ENCODE measurements around the gene HSPH1.
A peak's percentile ranks its signal among the peaks of the same experiment; 100 is the strongest.

Gene HSPH1

GRCh38 chr13:31133621-31134020, 28.1 kb downstream of the HSPH1 start:
- H3K4ac ChIP-seq (ENCODE audit: low read length) = no peak overlapping the region
- H3K4me3 ChIP-seq (ENCODE audit: low read length in 2 of 2) = no peak overlapping the region
- H3K4me2 ChIP-seq (ENCODE audit: insufficient read depth, low read length, poor library complexity, severe bottlenecking) = no peak overlapping the region
- H3K36me3 ChIP-seq (replicated peaks in 1 of 2; ENCODE audit: control insufficient read depth in 2 of 2, insufficient read depth in 2 of 2, low read length in 2 of 2) = peaks cover 3 to 57% of the 10 kb centered on the region in 2 donors
- H2BK12ac ChIP-seq (ENCODE audit: low read length) = no peak overlapping the region
- H3K14ac ChIP-seq (ENCODE audit: low read length) = no peak overlapping the region
- no peak overlapping the region for H2BK5ac ChIP-seq (ENCODE audit: low read length)
- no CpG with 5 or more reads among the region's 5 CpGs for WGBS, 2 donors (ENCODE audit: extremely low coverage in 2 of 2, insufficient read length in 2 of 2, insufficient replicate concordance in 1 of 2)
- no peak overlapping the region for H2AK5ac ChIP-seq (ENCODE audit: low read depth, low read length)
- H3K9me3 ChIP-seq (replicated peaks in 1 of 2; ENCODE audit: control insufficient read depth in 2 of 2, insufficient read depth in 1 of 2, low read depth in 1 of 2, low read length in 2 of 2) = no peaks in the 10 kb centered on the region
- H3K4me1 ChIP-seq (ENCODE audit: control insufficient read depth in 2 of 2, insufficient read depth in 1 of 2, low read depth in 1 of 2, low read length in 2 of 2) = no peaks in the 10 kb centered on the region
- H3K79me1 ChIP-seq (ENCODE audit: low read depth, low read length) = no peaks in the 10 kb centered on the region
- H2BK120ac ChIP-seq (ENCODE audit: low read depth, low read length) = no peak overlapping the region
- H2BK15ac ChIP-seq (ENCODE audit: low read length) = no peak overlapping the region
- H2AFZ ChIP-seq (ENCODE audit: low read length) = no peak overlapping the region
- H4K91ac ChIP-seq (ENCODE audit: low read depth, low read length, poor library complexity) = no peak overlapping the region
- H4K8ac ChIP-seq (ENCODE audit: low read depth, low read length) = no peak overlapping the region
- no peak overlapping the region for H3K18ac ChIP-seq (ENCODE audit: low read length)
- H3K23ac ChIP-seq (ENCODE audit: low read depth, low read length, poor library complexity) = no peak overlapping the region
- no peak overlapping the region for H3K27ac ChIP-seq (replicated peaks; ENCODE audit: low read length)
- no peaks in the 10 kb centered on the region for H3K27me3 ChIP-seq (ENCODE audit: control insufficient read depth in 3 of 3, insufficient read depth in 3 of 3, low read depth in 1 of 3, low read length in 3 of 3)
- H3K9ac ChIP-seq (ENCODE audit: low read depth, low read length, poor library complexity) = no peak overlapping the region
- DNase-seq (ENCODE audit: low spot score) = no peak

GRCh38 chr13:31131470-31131961, 30.2 kb downstream of the HSPH1 start:
- no peak overlapping the region for H2BK15ac ChIP-seq (ENCODE audit: low read length)
- no peaks in the 10 kb centered on the region for H3K27me3 ChIP-seq (ENCODE audit: control insufficient read depth in 3 of 3, insufficient read depth in 3 of 3, low read depth in 1 of 3, low read length in 3 of 3)
- H3K9ac ChIP-seq (ENCODE audit: low read depth, low read length, poor library complexity) = no peak overlapping the region
- H2BK12ac ChIP-seq (ENCODE audit: low read length) = no peak overlapping the region
- no peak overlapping the region for H3K4me3 ChIP-seq (ENCODE audit: low read length in 2 of 2)
- no peak overlapping the region for H2BK5ac ChIP-seq (ENCODE audit: low read length)
- no peak overlapping the region for H3K14ac ChIP-seq (ENCODE audit: low read length)
- H3K27ac ChIP-seq (replicated peaks; ENCODE audit: low read length) = no peak overlapping the region
- peaks cover 0 to 2% of the 10 kb centered on the region in 2 donors for H3K9me3 ChIP-seq (replicated peaks in 1 of 2; ENCODE audit: control insufficient read depth in 2 of 2, insufficient read depth in 1 of 2, low read depth in 1 of 2, low read length in 2 of 2)
- H3K36me3 ChIP-seq (replicated peaks in 1 of 2; ENCODE audit: control insufficient read depth in 2 of 2, insufficient read depth in 2 of 2, low read length in 2 of 2) = peaks cover 0 to 36% of the 10 kb centered on the region in 2 donors
- no peak overlapping the region for H4K8ac ChIP-seq (ENCODE audit: low read depth, low read length)
- no peak overlapping the region for H3K4ac ChIP-seq (ENCODE audit: low read length)
- H3K4me1 ChIP-seq (ENCODE audit: control insufficient read depth in 2 of 2, insufficient read depth in 1 of 2, low read depth in 1 of 2, low read length in 2 of 2) = no peaks in the 10 kb centered on the region
- no CpG with 5 or more reads among the region's 6 CpGs for WGBS, 2 donors (ENCODE audit: extremely low coverage in 2 of 2, insufficient read length in 2 of 2, insufficient replicate concordance in 1 of 2)
- H4K91ac ChIP-seq (ENCODE audit: low read depth, low read length, poor library complexity) = no peak overlapping the region
- H3K4me2 ChIP-seq (ENCODE audit: insufficient read depth, low read length, poor library complexity, severe bottlenecking) = no peak overlapping the region
- H3K18ac ChIP-seq (ENCODE audit: low read length) = no peak overlapping the region
- H3K23ac ChIP-seq (ENCODE audit: low read depth, low read length, poor library complexity) = no peak overlapping the region
- no peak for DNase-seq (ENCODE audit: low spot score)
- H3K79me1 ChIP-seq (ENCODE audit: low read depth, low read length) = no peaks in the 10 kb centered on the region
- H2BK120ac ChIP-seq (ENCODE audit: low read depth, low read length) = no peak overlapping the region
- H2AFZ ChIP-seq (ENCODE audit: low read length) = no peak overlapping the region
- H2AK5ac ChIP-seq (ENCODE audit: low read depth, low read length) = no peak overlapping the region

GRCh38 chr13:31129419-31129818, 32.3 kb downstream of the HSPH1 start:
- DNase-seq (ENCODE audit: low spot score) = no peak
- no peaks in the 10 kb centered on the region for H3K27me3 ChIP-seq (ENCODE audit: control insufficient read depth in 3 of 3, insufficient read depth in 3 of 3, low read depth in 1 of 3, low read length in 3 of 3)
- peaks cover 0 to 5% of the 10 kb centered on the region in 2 donors for H3K9me3 ChIP-seq (replicated peaks in 1 of 2; ENCODE audit: control insufficient read depth in 2 of 2, insufficient read depth in 1 of 2, low read depth in 1 of 2, low read length in 2 of 2)
- no peak overlapping the region for H2BK5ac ChIP-seq (ENCODE audit: low read length)
- peak overlapping the region; percentile 46 for H2AFZ ChIP-seq (ENCODE audit: low read length)
- no peaks in the 10 kb centered on the region for H3K79me1 ChIP-seq (ENCODE audit: low read depth, low read length)
- H3K4me3 ChIP-seq (ENCODE audit: low read length in 2 of 2) = no peak overlapping the region
- no peak overlapping the region for H3K9ac ChIP-seq (ENCODE audit: low read depth, low read length, poor library complexity)
- H4K8ac ChIP-seq (ENCODE audit: low read depth, low read length) = no peak overlapping the region
- H3K23ac ChIP-seq (ENCODE audit: low read depth, low read length, poor library complexity) = peak overlapping the region; percentile 5
- H2BK15ac ChIP-seq (ENCODE audit: low read length) = no peak overlapping the region
- no peak overlapping the region for H2BK120ac ChIP-seq (ENCODE audit: low read depth, low read length)
- H3K36me3 ChIP-seq (replicated peaks in 1 of 2; ENCODE audit: control insufficient read depth in 2 of 2, insufficient read depth in 2 of 2, low read length in 2 of 2) = peaks cover 0 to 15% of the 10 kb centered on the region in 2 donors
- no peak overlapping the region for H3K18ac ChIP-seq (ENCODE audit: low read length)
- no peak overlapping the region for H4K91ac ChIP-seq (ENCODE audit: low read depth, low read length, poor library complexity)
- no peak overlapping the region for H3K27ac ChIP-seq (replicated peaks; ENCODE audit: low read length)
- H3K4me2 ChIP-seq (ENCODE audit: insufficient read depth, low read length, poor library complexity, severe bottlenecking) = no peak overlapping the region
- no peak overlapping the region for H3K14ac ChIP-seq (ENCODE audit: low read length)
- no peak overlapping the region for H2AK5ac ChIP-seq (ENCODE audit: low read depth, low read length)
- no peak overlapping the region for H2BK12ac ChIP-seq (ENCODE audit: low read length)
- no CpG with 5 or more reads among the region's 8 CpGs for WGBS, 2 donors (ENCODE audit: extremely low coverage in 2 of 2, insufficient read length in 2 of 2, insufficient replicate concordance in 1 of 2)
- peaks cover 0 to under 1% of the 10 kb centered on the region in 2 donors for H3K4me1 ChIP-seq (ENCODE audit: control insufficient read depth in 2 of 2, insufficient read depth in 1 of 2, low read depth in 1 of 2, low read length in 2 of 2)
- no peak overlapping the region for H3K4ac ChIP-seq (ENCODE audit: low read length)

- no peak overlapping the region for H2BK5ac ChIP-seq (ENCODE audit: low read length)
- H2AFZ ChIP-seq (ENCODE audit: low read length) = peak overlapping the region; percentile 46
- H4K8ac ChIP-seq (ENCODE audit: low read depth, low read length) = no peak overlapping the region
- peaks cover 4 to 6% of the 10 kb centered on the region in 2 donors for H3K4me1 ChIP-seq (ENCODE audit: control insufficient read depth in 2 of 2, insufficient read depth in 1 of 2, low read depth in 1 of 2, low read length in 2 of 2)
- peaks cover 0 to 5% of the 10 kb centered on the region in 2 donors for H3K9me3 ChIP-seq (replicated peaks in 1 of 2; ENCODE audit: control insufficient read depth in 2 of 2, insufficient read depth in 1 of 2, low read depth in 1 of 2, low read length in 2 of 2)
- H2BK12ac ChIP-seq (ENCODE audit: low read length) = no peak overlapping the region
- no peak overlapping the region for H2BK15ac ChIP-seq (ENCODE audit: low read length)
- WGBS, 2 donors (ENCODE audit: extremely low coverage in 2 of 2, insufficient read length in 2 of 2, insufficient replicate concordance in 1 of 2) = no CpG with 5 or more reads among the region's 7 CpGs
- no peak for DNase-seq (ENCODE audit: low spot score)
- H3K23ac ChIP-seq (ENCODE audit: low read depth, low read length, poor library complexity) = no peak overlapping the region
- no peak overlapping the region for H2AK5ac ChIP-seq (ENCODE audit: low read depth, low read length)
- H3K36me3 ChIP-seq (replicated peaks in 1 of 2; ENCODE audit: control insufficient read depth in 2 of 2, insufficient read depth in 2 of 2, low read length in 2 of 2) = no peaks in the 10 kb centered on the region
- no peak overlapping the region for H3K4me3 ChIP-seq (ENCODE audit: low read length in 2 of 2)
- no peak overlapping the region for H3K4me2 ChIP-seq (ENCODE audit: insufficient read depth, low read length, poor library complexity, severe bottlenecking)
- no peak overlapping the region for H3K4ac ChIP-seq (ENCODE audit: low read length)
- no peak overlapping the region for H2BK120ac ChIP-seq (ENCODE audit: low read depth, low read length)
- no peak overlapping the region for H3K27ac ChIP-seq (replicated peaks; ENCODE audit: low read length)
- H3K9ac ChIP-seq (ENCODE audit: low read depth, low read length, poor library complexity) = no peak overlapping the region
- H3K79me1 ChIP-seq (ENCODE audit: low read depth, low read length) = no peaks in the 10 kb centered on the region
- H4K91ac ChIP-seq (ENCODE audit: low read depth, low read length, poor library complexity) = no peak overlapping the region
- no peak overlapping the region for H3K18ac ChIP-seq (ENCODE audit: low read length)
- no peak overlapping the region for H3K14ac ChIP-seq (ENCODE audit: low read length)
- peaks cover 0 to 9% (median 0%) of the 10 kb centered on the region in 3 experiments for H3K27me3 ChIP-seq (ENCODE audit: control insufficient read depth in 3 of 3, insufficient read depth in 3 of 3, low read depth in 1 of 3, low read length in 3 of 3)
These were observed 37.5 kb downstream of the HSPH1 start for GRCh38 chr13:31124204-31124603.

Measured in neuronal stem cell (in vitro differentiated cells).